Esophagus squamous epithelium (tissue), 4 donors: ENCODE results near the gene DUSP2.

Source experiments
- CTCF ChIP-seq, 6 experiments: fragments of 450-650 bp in 4 of 6; fragments of 200-600 bp in 2 of 6; sonication (generic) in 2 of 6; IDR thresholded peaks; one replicate each; pipeline ENCODE4 v1.5.1; 2016 to 2019; ENCODE audit warnings: antibody characterized with exemption in 6 of 6, mild to moderate bottlenecking in 4 of 6, moderate library complexity in 4 of 6
- POLR2A ChIP-seq, 4 donors: fragments of 450-650 bp; IDR thresholded peaks; one replicate each; pipeline ENCODE4 v1.6.1; 2017; ENCODE audit warnings: antibody characterized with exemption in 4 of 4, mild to moderate bottlenecking in 4 of 4, moderate library complexity in 3 of 4

GRCh38 chr2:96184188-96184587 lies 38.9 kb upstream of the DUSP2 start:
- no peak for TF ChIP-seq CTCF (IDR thresholded peaks at IDR 0.05)
- TF ChIP-seq POLR2A (IDR thresholded peaks at IDR 0.05), result no peak
